ENCODE results near the gene OGFR. TPM values are rescaled to one million over a fixed set of nuclear protein-coding genes. Genes with fewer than 3 reads are reported as not detected.

OGFR gene
- total RNA-seq, 1 donor from 2014 or later: 21.5 TPM

DNA sequence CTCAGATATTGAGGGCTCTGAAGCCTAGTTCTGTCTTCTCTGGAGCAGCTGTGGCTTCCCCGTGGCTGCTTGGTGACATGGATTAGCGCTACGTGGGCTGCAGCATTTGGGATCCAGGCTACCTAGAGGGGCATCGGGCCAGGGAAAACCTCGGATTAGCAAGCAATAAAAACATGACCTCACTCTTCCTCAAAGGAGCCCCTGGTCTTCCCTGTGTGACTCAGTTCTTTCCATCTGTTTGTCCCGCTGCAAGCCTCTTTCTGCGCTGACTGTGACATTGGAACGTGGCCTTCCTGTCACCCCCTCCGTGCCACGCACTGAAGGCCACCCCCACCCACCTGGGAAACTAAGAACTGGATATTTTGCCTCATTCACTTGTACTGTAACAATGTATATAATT, 4.8 kb upstream of the OGFR start:
- no peak for DNase-seq

DNA sequence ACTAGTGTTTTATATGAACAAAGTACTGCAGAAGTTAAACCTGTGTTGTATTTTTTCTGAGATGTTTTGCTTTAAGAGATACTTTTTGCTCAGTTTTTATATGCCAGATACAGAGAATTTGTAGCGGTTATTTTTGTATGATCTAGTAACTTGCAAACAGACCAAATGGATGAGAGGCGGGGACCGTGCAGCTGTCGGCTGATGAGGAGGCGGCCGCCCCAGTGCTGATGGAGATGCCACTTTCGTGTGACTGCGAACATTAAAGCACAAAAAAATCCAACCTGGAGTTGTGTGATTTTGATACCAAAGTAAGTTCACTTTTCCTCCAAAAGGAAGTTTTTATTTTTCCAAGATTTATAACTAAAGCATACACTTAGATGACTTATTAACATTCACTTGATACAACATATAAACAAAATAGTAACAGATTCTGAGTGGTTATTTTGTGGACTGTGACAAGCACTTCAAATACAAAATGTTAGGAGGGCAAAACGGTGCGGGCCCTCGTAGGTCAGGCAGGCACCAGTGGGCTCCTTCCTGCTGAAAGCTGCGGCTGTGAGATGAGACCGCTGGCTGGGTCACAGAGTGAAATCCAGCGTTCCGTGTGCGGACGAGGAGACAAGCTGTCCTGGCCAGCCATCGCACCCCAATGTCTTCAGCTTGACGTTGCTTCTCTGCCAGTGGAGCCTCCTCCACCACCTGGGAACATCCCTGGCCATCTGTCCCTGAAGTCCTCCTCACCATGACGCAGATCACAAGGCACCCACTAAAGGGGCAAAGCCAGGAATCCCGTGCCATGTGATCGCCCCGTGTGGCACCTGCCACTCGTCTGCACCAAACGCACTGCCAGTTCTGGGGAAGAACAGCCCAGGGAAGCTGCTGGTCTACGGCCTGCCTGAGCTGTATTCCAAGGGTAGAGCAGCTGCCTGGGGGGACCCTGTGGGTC, 4.0 kb upstream of the OGFR start:
- peak; percentile 38 for DNase-seq

- DNase-seq: no peak
These were observed 3.2 kb upstream of the OGFR start for GRCh38 chr20:62801284-62802010.

DNA sequence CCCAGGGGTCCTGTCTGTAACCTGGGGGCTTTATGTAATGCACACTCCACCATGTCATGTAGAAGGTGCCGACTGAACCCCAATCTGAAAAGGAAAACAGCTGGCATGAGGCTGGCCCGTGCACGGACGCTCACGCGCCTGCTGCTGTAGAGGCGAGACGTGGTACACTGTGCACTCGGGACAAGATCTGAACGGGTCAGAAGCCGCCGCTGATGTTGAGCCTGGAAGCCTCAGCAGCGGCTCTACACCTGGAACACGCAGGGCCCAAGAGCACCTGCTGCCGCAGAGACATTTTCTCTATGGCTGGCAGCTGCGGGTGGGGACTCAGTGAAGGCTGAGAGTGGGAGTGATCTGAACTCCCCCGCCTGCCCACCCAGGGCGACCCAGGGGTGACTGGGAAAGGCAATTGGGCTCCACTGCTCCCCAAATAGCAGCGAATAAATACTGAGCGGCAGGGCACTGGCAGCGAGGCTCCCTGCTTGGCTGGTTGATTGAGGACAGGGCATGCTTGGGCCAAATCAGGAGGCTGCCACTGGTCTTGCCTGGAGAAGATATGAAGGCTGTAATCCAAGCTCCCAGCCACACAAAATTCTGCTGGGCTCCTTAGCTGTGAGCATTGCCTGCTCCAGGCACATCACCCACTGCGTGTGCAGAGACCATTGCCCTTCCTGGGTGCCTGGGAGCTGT, 2.5 kb upstream of the OGFR start:
- no peak for DNase-seq

- DNase-seq: no peak
These were observed 511 bp upstream of the OGFR start for GRCh38 chr20:62804021-62804626.

GRCh38 chr20:62805155-62805710, 598 bp downstream of the OGFR start:
- no peak for DNase-seq

GRCh38 chr20:62805711-62806382, 1.2 kb downstream of the OGFR start:
- no peak for DNase-seq

DNA sequence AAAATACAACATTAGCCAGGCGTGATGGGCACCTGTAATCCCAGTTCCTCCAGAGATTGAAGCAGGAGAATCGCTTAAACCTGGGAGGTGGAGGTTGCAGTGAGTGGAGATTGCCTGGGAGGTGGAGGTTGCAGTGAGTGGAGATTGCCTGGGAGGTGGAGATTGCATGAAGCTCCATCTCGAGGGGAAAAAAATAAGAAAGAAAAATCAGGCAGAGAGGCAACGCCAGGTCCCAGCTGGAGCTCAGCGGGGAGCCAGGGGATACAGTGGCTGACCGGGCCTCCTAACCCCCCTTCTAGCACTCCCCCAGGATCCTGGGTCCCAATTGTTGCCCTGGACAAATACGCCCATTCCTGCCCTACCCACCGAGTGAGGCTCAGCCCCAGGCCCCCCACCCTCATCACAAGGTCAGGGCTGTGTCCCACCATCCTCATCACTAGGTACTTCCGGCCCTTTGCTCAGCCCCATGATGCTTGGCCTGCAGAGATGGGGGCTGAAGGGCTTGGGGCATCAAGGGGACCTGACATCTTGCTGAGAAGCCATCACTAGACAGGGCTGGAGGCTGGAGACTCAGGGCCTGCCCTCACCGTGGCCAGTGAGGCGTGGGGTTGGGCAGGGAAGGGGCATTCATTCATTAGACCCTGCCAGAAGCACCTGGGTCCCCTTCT, 1.9 kb downstream of the OGFR start:
- no peak for DNase-seq

GRCh38 chr20:62807444-62808210, 3.0 kb downstream of the OGFR start:
- no peak for DNase-seq

- DNase-seq: peak; percentile 49
These were observed 3.7 kb downstream of the OGFR start for GRCh38 chr20:62808211-62808865.

GRCh38 chr20:62809530-62810428, 5.1 kb downstream of the OGFR start:
- DNase-seq: no peak

DNA sequence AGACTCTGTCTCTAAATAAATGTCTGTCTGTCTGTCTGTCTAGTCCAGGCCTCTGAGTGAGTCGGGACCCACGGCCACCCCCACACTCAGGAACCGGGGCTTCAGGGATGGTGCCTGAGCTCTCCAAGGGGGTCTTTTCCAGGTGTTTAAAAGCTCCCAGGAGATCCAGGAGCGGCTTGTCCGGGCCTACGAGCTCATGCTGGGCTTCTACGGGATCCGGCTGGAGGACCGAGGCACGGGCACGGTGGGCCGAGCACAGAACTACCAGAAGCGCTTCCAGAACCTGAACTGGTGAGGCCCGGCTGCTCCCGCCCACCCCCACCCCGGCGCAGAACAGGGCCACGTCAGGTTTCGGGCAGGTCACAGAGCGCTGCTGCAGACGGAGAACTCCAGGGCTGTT, 6.7 kb downstream of the OGFR start:
- no peak for DNase-seq

DNA sequence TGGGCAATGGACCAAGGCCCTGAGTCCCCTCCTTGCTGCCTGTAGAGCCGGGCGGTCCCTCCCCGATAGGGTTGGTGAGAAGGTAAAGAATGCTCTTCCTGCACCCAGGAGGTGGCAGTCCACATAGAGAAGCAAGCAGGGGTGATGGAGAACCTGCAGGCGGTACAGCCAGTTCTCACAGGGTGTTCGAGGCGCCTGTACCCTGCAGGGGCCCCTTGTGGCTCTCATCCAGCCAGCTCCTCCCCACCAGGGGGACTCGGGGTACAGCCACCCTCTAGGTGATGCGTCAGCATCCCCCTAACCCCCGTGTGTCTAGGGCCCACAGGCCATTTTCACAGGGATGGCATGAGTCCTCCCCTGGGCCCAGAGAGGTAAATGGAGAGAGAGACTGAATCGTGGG, 7.1 kb downstream of the OGFR start:
- no peak for DNase-seq

- no peak for DNase-seq
These were observed 7.7 kb downstream of the OGFR start for GRCh38 chr20:62812181-62812906.

DNA sequence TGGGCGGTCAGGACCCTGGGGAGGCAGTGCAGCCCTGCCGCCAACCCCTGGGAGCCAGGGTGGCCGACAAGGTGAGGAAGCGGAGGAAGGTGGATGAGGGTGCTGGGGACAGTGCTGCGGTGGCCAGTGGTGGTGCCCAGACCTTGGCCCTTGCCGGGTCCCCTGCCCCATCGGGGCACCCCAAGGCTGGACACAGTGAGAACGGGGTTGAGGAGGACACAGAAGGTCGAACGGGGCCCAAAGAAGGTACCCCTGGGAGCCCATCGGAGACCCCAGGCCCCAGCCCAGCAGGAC, 8.2 kb downstream of the OGFR start:
- DNase-seq: no peak

- no peak for DNase-seq
These were observed 9.0 kb downstream of the OGFR start for GRCh38 chr20:62813588-62813987.

DNA sequence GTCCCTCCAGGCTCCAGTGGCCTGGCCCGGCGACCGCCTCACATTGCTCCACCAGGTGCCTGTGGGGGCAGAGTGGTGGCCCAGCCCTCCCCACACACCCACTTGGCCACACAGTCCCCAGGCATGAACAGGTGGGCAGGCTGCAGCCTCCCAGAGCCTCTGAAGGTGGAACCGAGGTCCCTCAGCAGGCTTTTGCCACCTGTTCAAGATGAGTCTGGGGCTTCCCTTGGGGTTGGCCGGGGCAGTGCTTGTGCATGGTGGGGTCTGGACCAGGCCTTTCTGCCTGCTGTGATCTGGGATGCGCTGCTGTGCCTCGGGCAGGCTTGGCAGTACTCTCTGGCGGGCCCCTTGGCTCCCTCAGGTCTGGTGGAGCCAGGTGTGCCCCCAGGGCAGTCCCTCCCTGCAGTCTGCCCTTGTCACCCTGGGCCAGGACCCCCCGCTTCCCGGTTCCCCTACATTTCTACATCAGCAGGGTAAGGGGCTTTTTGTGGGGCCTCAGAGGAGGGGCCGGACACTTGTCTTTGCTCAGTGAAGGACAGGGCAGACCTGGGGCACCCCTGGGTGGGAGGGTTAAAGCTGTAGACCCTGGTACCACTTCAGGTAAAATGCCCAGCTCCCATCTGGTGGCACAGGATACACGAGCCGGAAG, 9.5 kb downstream of the OGFR start:
- no peak for DNase-seq

- no peak for DNase-seq
These were observed 10.1 kb downstream of the OGFR start for GRCh38 chr20:62814709-62815065.

All from occipital lobe (tissue), 2 donors.